Liver (tissue), 9 donors: ENCODE measurements around the gene HSD3B2. TPM values are rescaled to one million over a fixed set of nuclear protein-coding genes. Genes with fewer than 3 reads are reported as not detected.

Source experiments
- DNase-seq: peaks from one replicate; pipeline ENCODE4 v3.0.0-alpha.2; 2017; ENCODE audit warnings: low spot score
- H3K27ac ChIP-seq, 2 donors: one replicate each; pipeline ENCODE4 v1.7.0; 2013; ENCODE audit warnings: inconsistent platforms in 2 of 2, low read length in 2 of 2, control low read depth in 1 of 2, low read depth in 1 of 2, mild to moderate bottlenecking in 1 of 2
- H3K27me3 ChIP-seq, 4 donors: one replicate each; pipeline versions ENCODE4 v1.6.1 to v1.7.0; 2013; ENCODE audit warnings: low read length in 3 of 4, inconsistent platforms in 1 of 4, mild to moderate bottlenecking in 1 of 4, moderate library complexity in 1 of 4; ENCODE audit not compliant: control insufficient read depth in 4 of 4, insufficient read depth in 4 of 4
- H3K36me3 ChIP-seq, 4 donors: one replicate each; pipeline versions ENCODE4 v1.6.1 to v1.7.0; 2013; ENCODE audit warnings: low read length in 3 of 4, mild to moderate bottlenecking in 3 of 4, low read depth in 1 of 4, moderate library complexity in 1 of 4; ENCODE audit not compliant: control insufficient read depth in 4 of 4, insufficient read depth in 3 of 4
- H3K4me1 ChIP-seq, 4 donors: one replicate each; pipeline versions ENCODE4 v1.6.1 to v1.7.0; 2013; ENCODE audit warnings: low read length in 3 of 4, mild to moderate bottlenecking in 3 of 4, moderate library complexity in 1 of 4; ENCODE audit not compliant: control insufficient read depth in 4 of 4, insufficient read depth in 4 of 4
- H3K4me3 ChIP-seq, 3 donors: one replicate each; pipeline versions ENCODE4 v1.6.1 to v1.7.0; 2013; ENCODE audit warnings: low read length in 3 of 3, control low read depth in 1 of 3, low read depth in 1 of 3, mild to moderate bottlenecking in 1 of 3
- H3K9ac ChIP-seq, 2 donors: one replicate each; pipeline ENCODE4 v1.7.0; 2013; ENCODE audit warnings: low read length in 2 of 2, mild to moderate bottlenecking in 2 of 2, moderate library complexity in 2 of 2, control low read depth in 1 of 2, low read depth in 1 of 2
- H3K9me3 ChIP-seq, 4 donors: one replicate each; pipeline versions ENCODE4 v1.6.1 to v1.7.0; 2013; ENCODE audit warnings: low read length in 3 of 4; ENCODE audit not compliant: control insufficient read depth in 4 of 4
- ATF3 ChIP-seq: IDR thresholded peaks from 2 replicates; pipeline ENCODE4 v1.6.1; 2016; ENCODE audit warnings: antibody characterized with exemption
- CTCF ChIP-seq: fragments of 150-350 bp; IDR thresholded peaks from 2 replicates; pipeline ENCODE4 v1.5.1; 2017; ENCODE audit warnings: improper control_type of control experiment, low read depth, low read length; ENCODE audit not compliant: missing input control
- EGR1 ChIP-seq, 2 donors: IDR thresholded peaks; 2 replicates each; pipeline ENCODE4 v1.6.1; 2016 to 2018; ENCODE audit warnings: antibody characterized with exemption in 2 of 2, low read depth in 2 of 2
- FOXA1 ChIP-seq: IDR thresholded peaks from 2 replicates; pipeline ENCODE4 v1.6.1; 2016; ENCODE audit warnings: antibody characterized with exemption
- FOXA2 ChIP-seq: IDR thresholded peaks from 2 replicates; pipeline ENCODE4 v1.6.1; 2016; ENCODE audit warnings: antibody characterized with exemption
- GABPA ChIP-seq, 2 donors: IDR thresholded peaks in 1 of 2; conservative IDR thresholded peaks in 1 of 2; 2 replicates each; pipeline ENCODE4 v1.6.1; 2016; ENCODE audit warnings: antibody characterized with exemption in 2 of 2, mild to moderate bottlenecking in 1 of 2, moderate library complexity in 1 of 2
- HNF4A ChIP-seq, 2 donors: conservative IDR thresholded peaks; 2 replicates each; pipeline ENCODE4 v1.6.1; 2016; ENCODE audit warnings: antibody characterized with exemption in 2 of 2, mild to moderate bottlenecking in 2 of 2
- HNF4G ChIP-seq: IDR thresholded peaks from 2 replicates; pipeline ENCODE4 v1.6.1; 2016; ENCODE audit warnings: antibody characterized with exemption
- JUND ChIP-seq, 2 donors: IDR thresholded peaks; 2 replicates each; pipeline ENCODE4 v1.6.1; 2016; ENCODE audit warnings: antibody characterized with exemption in 2 of 2
- MAX ChIP-seq: IDR thresholded peaks from 2 replicates; pipeline ENCODE4 v1.6.1; 2016; ENCODE audit warnings: antibody characterized with exemption
- NR2F2 ChIP-seq: IDR thresholded peaks from 2 replicates; pipeline ENCODE4 v1.6.1; 2016; ENCODE audit warnings: antibody characterized with exemption
- RAD21 ChIP-seq, 2 donors: IDR thresholded peaks; 2 replicates each; pipeline ENCODE4 v1.6.1; 2016; ENCODE audit warnings: antibody characterized with exemption in 2 of 2, mild to moderate bottlenecking in 2 of 2
- REST ChIP-seq: IDR thresholded peaks from 2 replicates; pipeline ENCODE4 v1.6.1; 2016; ENCODE audit warnings: antibody characterized with exemption, mild to moderate bottlenecking
- RXRA ChIP-seq, 2 donors: IDR thresholded peaks; 2 replicates each; pipeline ENCODE4 v1.6.1; 2017 to 2018; ENCODE audit warnings: antibody characterized with exemption in 2 of 2, mild to moderate bottlenecking in 1 of 2
- SP1 ChIP-seq: IDR thresholded peaks from 2 replicates; pipeline ENCODE4 v1.6.1; 2018; ENCODE audit warnings: antibody characterized with exemption, mild to moderate bottlenecking
- TAF1 ChIP-seq: conservative IDR thresholded peaks from 2 replicates; pipeline ENCODE4 v1.6.1; 2016; ENCODE audit warnings: antibody characterized with exemption, mild to moderate bottlenecking
- YY1 ChIP-seq: IDR thresholded peaks from 2 replicates; pipeline ENCODE4 v1.6.1; 2016; ENCODE audit warnings: antibody characterized with exemption, mild to moderate bottlenecking
- ZBTB33 ChIP-seq: IDR thresholded peaks from 2 replicates; pipeline ENCODE4 v1.6.1; 2016; ENCODE audit warnings: antibody characterized with exemption
- WGBS: extraction: QIAGEN DNeasy Blood & Tissue Kit; methylation state at CpG from one replicate; pipeline ENCODE4 v1.1.7; 2013; 5-methylcytosine and 5-hydroxymethylcytosine counted together
- polyA plus RNA-seq, 2 donors: library from polyadenylated mRNA; stranded (reverse) in 1 of 2; unstranded in 1 of 2; fragments of 200-250 nt in 1 of 2; fragments of >200 nt in 1 of 2; fragmentation: Nextera tagmentation in 1 of 2; extraction: Ambion mirVana in 1 of 2; gene quantifications; one replicate each; pipeline versions ENCODE4 v1.2.1 to v1.2.3, GENCODE V29; 2013 to 2015
- total RNA-seq, 2 donors: library from RNA; depleted of rRNA; stranded (reverse); fragments of >200 nt; gene quantifications; one replicate each; pipeline ENCODE4 v1.2.3, GENCODE V29; 2014
- donor health status: healthy.
- donor health status: healthy.
- donor health status: healthy.
- donor health status: healthy.
- donor health status: healthy.

Gene HSD3B2
- total and polyA plus RNA-seq, 4 donors = 0.14 to 0.25 (median 0.18) TPM; not detected in 1

- TF ChIP-seq FOXA2 = peak; percentile 83
- TF ChIP-seq MAX = peak; percentile 64
- peak; percentile 74 for TF ChIP-seq HNF4G
- TF ChIP-seq RXRA (IDR thresholded peaks at IDR 0.05) = peak; percentile 82 to 93
- TF ChIP-seq ATF3 = no peak
- peak in 1 of 2 donors; percentile 29 for TF ChIP-seq EGR1 (IDR thresholded peaks at IDR 0.05; ENCODE audit: low read depth in 2 of 2)
- TF ChIP-seq SP1 = peak; percentile 75
- peak; percentile 50 for TF ChIP-seq FOXA1
- peak; percentile 36 to 40 for TF ChIP-seq RAD21 (IDR thresholded peaks at IDR 0.05)
- TF ChIP-seq JUND (IDR thresholded peaks at IDR 0.05) = peak; percentile 28 to 67
Observed at GRCh38 chr1:119467857-119468668, 53.1 kb downstream of the HSD3B2 start (continued).

- Histone ChIP-seq H3K9ac (no peak overlapping the region), H3K27me3 (no peaks in the 10 kb centered on the region), H3K9me3 (no peaks in the 10 kb centered on the region), H3K4me1 (peaks cover 16 to 40% (median 26%) of the 10 kb centered on the region in 4 donors), H3K27ac (no peak overlapping the region), H3K4me3 (no peak overlapping the region), H3K36me3 (no peaks in the 10 kb centered on the region)
- TF ChIP-seq SP1 (no peak), NR2F2 (no peak), FOXA2 (no peak), HNF4G (no peak), FOXA1 (no peak), TAF1 (no peak), MAX (no peak), ATF3 (no peak), RXRA (IDR thresholded peaks at IDR 0.05) (no peak), HNF4A (conservative IDR thresholded peaks at IDR 0.05) (no peak), ZBTB33 (no peak), YY1 (no peak), RAD21 (IDR thresholded peaks at IDR 0.05) (no peak), CTCF (no peak), GABPA (IDR thresholded peaks at IDR 0.05 in 1 of 2, conservative IDR thresholded peaks at IDR 0.05 in 1 of 2) (no peak), REST (no peak), EGR1 (IDR thresholded peaks at IDR 0.05; ENCODE audit: low read depth in 2 of 2) (no peak), JUND (IDR thresholded peaks at IDR 0.05) (no peak)
- DNase-seq = no peak
- WGBS = 83% methylated on average over 1 of the region's 1 CpG
Observed at GRCh38 chr1:119469741-119470140, 54.8 kb downstream of the HSD3B2 start.
